Pulmonary artery endothelial cell (primary cell): ENCODE results near the gene RCL1. TPM values are rescaled to one million over a fixed set of nuclear protein-coding genes. Genes with fewer than 3 reads are reported as not detected.
"Not testable (repeated sequence)": the region's sequence is repeated elsewhere in the genome, so short reads cannot be mapped to it uniquely, and the experiment has no call there.

Experiments used
- DNase-seq: peaks from one replicate; pipeline ENCODE4 v3.0.0-alpha.2; 2011; ENCODE audit warnings: low read depth, low spot score
- total RNA-seq: library from RNA; depleted of rRNA; stranded (reverse); fragments of >200 nt; gene quantifications from 2 replicates; pipeline ENCODE4 v1.2.3, GENCODE V29; 2014

The RCL1 gene, protein sequence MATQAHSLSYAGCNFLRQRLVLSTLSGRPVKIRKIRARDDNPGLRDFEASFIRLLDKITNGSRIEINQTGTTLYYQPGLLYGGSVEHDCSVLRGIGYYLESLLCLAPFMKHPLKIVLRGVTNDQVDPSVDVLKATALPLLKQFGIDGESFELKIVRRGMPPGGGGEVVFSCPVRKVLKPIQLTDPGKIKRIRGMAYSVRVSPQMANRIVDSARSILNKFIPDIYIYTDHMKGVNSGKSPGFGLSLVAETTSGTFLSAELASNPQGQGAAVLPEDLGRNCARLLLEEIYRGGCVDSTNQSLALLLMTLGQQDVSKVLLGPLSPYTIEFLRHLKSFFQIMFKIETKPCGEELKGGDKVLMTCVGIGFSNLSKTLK
- 20.8 and 21.5 TPM in 2 replicates for total RNA-seq

DNA sequence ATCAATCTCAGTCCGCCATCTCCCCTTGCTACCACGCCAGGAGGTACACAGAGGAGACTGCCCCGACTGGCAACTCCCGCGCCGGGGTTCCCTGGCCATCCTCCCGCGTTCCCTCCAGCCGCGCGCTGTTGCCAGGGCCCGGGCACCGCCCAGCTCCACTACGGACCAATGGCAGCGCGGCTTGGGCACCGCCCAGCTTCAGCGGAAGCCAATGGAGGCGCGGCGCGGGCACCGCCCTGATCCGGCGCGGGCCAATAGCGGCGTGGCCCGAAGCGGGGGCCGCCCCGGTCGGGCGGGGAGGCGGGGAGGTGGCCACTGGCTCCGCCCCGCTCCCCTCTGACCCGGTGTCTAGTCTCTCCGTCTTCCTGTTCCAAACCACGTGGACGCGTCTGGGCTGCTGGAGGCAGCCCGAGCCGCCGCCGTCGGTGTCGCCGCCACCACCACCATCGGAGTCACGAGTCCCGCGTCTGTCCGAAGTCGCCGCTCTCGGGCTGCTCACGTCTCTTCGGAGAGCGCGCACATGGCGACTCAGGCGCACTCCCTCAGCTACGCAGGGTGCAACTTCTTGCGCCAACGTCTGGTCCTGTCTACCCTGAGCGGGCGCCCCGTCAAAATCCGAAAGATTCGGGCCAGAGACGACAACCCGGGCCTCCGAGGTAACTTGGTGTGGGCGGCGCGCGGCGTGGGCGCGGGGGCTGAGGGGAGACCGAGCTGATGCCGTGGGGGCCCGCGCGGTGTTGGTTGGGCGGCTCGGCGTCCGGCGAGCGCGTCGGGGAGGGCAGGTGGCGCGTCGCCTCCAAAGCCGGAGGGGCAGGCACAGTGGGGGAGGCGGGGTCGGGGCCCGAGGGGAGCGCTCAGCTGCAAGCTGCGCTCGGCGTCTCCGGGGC lies at the start of gene RCL1:
Gene RCL1 (plus strand): TSS at position 373 of the 887 bp plus-strand sequence. CDS start 148 bp downstream, at position 521.
- peak; percentile 78 for DNase-seq

DNA sequence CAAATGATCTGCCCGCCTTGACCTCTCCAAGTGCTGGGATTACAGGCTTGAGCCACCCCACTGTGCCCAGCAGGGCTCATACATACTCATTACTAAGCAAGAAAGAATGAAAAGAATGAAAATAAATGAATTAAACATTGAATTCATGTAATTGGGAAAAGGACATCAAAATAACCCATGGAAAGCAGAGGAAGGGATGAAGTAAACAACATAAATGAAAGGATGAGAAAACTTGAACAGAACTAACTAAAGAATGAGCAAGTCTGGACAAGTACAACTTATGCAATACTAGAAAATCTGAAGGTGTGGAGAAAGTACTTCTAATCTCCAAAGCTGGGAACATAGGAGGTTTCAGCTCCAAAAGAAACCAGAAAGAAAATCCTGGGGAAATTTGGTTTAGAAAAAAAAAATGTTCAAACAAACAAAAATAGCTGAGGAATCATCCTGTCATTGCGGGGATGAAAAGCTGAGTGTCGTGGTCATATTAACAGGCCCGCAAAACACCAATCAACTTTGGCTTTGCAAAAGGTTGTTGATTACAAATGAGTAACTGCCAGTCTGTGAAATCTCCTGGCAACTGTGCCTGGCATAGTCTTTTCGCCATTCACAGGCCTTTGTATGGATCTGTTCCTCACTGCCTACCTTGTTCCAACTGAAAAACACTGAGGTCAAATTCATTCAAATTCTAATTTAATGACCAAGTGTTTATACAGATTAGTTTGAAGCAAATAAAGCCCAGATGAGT lies 49.4 kb upstream of the RCL1 start:
- no peak for DNase-seq

DNA sequence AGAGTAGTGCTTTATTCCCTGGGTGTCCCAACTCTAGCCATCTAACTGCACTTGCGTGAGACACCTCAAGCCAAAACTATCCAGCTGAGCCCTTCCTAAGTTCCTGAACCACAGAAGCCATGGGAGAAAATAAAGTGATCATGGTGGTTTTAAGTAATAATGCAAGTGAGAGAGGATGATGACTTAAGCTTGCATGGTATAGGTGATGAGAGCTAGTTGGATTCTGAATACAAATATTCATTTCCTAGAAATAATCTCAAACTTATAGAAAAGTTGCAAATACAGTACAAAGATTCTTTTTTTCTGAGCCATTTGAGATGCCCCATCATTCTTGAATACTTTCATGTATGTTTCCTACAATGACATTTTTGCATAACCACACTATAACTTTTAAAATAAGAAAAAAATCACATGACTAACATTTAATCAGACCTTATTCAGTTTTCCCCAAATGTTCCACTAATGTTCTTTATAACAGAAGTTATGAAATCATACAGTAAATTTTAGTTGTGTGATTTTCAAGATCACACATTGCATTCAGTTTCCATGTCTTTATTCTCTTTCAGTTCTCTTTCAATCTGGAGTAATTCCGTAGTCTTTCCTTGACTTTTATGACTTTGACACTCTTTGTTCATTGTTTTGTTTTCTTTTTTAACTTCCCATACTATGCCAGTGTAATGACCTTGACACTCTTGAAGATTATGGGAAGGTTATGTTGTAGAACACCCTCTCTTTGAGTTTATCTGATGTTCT lies 46.3 kb upstream of the RCL1 start:
- no peak for DNase-seq

DNA sequence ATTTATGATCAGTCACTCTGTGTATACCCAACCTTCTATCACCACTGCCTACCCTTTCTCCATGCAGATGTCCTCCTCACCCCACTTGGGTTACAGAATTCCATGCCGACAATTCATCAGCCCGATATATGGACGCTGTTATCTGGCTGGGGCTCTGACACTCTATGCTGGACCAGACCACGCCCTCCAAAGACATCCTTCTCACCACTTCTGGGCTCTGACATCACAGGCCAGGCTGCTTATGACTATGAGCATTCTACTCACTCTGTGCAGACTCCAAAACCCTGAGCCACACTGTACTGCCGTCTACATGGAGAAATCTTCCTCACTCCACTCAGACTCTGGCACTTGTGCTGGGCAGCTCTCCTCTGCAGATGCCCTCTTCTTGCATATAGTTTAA lies 44.1 kb upstream of the RCL1 start:
- DNase-seq = no peak

DNA sequence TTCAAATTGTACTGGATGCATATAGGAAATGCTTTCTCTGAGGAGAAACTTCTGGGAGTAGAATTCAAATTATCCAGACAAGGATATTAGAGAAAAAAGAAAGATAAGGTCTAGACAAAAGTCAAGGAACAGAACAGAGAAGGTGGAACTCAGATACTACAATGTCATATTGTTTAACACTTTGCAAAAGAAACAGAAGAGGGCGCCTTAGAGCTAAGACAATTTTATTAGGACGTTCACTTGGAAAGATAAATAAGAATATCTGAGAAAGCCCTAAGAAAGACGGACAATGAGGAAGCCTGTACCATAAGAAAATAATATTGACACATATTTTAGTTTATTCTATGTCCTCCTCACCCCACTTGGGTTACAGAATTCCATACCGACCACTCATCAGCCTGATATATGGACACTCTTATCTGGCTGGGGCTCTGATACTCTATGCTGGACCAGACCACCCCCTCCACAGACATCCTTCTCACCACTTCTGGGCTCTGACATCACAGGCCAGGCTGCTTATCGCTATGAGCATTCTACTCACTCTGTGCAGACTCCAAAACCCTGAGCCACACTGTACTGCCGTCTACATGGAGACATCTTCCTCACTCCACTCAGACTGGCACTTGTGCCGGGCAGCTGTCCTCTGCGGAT lies 42.6 kb upstream of the RCL1 start:
- DNase-seq = no peak

DNA sequence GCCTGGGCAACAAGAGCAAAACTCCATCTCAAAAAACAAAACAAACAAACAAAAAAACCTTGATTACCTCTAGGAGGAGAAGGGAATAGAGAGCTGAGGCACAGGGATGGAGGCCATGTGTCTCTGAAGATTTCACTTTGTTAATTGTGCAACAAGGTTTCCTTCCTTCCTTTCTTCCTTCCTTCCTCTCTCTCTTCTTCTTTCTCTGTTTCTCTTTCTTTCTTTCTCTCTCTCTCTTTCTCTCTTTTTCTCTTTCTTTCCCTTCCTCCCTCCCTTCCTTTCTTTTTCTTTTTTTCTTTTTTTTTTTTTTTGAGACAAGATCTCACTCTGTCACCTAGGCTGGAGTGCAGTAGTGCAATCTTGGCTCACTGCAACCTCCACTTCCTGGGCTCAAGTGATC lies 38.2 kb upstream of the RCL1 start:
- DNase-seq = not testable (repeated sequence)

DNA sequence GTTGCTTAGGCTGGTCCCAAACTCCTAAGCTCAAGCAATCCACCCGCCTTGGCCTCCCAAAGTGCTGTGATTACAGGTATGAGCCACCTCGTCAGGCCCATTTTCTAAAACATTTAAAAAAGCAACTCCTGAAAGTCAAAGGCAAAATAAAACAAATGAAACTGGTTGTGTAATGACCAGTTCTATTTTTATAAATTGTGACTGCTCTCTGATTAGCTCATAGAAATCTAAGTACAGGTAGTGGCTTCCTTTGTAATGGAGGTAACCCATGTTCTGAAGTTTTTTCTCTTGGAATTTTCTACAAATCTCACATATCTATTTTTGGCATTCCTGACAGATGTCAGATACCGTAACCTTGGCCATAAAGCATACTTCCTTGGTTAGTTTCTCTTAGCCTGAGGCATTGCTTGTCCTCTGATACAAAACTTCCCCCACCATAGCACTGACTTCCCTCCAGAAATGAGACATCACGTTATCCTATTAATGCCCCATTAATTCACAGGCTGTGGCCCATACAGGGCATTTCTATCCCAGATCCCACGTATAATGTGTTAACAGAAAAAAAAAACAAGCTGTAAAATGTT lies 37.6 kb upstream of the RCL1 start:
- no peak for DNase-seq

DNA sequence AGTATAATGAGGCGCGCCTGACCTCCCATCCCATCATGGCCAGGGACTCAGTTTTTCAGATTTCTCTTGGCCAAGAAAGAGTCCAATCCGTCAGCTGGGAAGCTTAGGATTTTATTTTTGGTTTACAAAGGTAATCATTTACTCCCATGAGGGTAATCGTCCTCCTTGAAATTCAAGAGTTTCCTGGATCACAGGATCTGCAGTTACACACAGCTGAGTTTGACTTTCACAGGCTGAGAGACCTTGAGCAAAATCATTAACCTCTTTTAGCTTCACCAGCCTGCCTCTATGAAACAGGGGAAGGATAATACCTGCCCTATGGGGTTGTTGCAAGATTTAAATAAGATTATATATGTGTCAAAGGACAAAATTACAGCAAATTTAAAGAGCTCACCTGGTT lies 36.3 kb upstream of the RCL1 start:
- no peak for DNase-seq

DNA sequence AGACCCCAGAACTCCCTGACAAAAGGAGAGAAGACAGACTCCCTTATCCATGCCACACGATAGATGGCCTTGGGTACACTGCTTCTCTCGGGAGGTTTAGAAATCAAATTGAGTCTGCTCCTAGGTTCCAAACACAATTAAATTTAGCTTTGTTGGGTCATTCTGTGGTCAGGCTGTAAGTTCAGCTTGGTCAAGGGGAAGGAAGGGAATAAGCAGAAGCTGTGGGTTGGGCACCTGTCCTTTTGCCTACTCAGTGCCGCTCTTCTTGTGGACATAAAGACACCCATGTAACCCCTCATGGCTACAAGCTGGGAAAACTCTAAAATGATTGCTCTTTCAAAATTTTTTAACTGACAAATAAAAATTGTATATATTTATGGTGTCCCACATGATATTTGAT lies 32.6 kb upstream of the RCL1 start:
- DNase-seq = no peak

DNA sequence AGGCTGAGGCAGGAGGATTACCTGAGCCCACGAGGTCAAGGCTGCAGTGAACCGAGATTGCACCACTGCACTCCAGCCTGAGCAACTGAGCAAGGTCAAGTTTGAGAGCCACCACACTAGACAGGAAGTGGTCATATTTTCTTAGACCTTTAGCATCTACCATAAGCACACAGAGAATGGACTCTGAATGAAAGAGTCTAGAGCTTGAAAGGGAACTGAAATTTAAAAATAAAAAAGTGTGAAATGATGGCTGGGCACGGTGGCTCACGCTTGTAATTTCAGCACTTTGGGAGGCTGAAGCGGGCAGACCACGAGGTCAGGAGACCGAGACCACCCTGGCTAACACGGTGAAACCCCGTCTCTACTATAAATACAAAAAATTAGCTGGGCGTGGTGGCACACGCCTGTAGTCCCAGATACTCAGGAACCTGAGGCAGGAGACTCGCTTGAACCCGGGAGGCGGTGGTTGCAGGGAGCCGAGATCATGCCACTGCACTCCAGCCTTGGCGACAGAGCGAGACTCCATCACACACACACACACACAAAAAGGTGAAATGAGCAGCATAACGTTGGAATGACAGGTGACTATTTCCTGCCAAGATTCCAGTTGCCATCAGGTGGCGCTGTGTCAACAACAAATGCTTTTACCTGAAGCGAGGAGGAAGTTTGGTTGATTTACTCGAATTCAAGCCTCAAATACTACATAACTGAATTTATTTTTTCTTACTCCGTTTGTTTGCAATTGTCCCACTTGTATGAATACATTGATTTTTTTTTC lies 30.4 kb upstream of the RCL1 start:
- peak; percentile 56 for DNase-seq

DNA sequence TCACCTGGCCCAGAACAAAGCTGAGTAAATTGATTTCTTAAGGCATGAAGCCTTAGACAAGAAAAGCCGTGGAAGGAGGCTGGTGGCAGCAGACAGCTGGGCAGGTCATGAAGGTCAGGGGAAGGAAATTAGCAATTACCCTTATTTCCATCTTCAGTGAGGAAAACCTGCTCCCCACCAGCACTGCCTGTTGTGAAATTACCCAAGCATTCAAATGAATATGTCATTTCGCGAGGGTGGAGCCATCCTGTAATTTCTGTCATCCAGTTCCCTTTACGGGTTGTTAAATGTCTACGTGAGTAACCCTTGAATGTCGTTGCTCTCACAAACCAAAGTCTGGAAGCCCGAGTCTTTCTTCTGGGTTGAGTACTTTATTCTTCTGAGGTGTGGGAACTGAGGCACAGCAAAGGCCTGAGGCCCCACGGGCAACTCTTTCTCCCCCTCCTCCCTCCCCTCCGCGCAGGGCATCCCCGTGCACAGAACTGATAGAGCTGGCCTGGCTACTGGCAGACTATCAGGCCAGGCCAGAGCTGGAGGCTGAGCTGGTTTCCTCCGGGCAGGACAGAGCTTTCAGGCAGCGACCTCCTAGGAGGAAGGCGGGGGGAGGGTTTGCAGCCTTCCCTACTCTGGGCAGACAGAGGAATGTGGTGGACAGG lies 29.7 kb upstream of the RCL1 start:
- peak; percentile 39 for DNase-seq

DNA sequence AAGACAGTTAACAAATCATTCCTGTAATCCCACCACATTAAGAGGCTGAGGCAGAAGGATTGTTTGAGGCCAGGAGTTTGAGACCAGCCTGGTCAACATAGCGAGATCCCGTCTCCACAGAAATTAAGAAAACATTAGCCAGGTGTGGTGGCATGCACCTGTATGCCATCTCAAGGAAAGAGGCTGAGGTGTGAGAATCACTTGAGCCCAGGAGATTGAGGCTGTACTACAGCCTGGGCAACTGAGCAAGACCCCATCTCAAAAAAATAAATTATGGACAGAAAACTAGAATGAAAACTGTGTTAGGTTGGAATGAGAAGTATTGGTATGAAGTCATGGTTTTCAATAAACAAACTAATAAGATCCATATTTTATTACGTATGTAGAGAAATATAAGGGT lies 28.7 kb upstream of the RCL1 start:
- DNase-seq = no peak

DNA sequence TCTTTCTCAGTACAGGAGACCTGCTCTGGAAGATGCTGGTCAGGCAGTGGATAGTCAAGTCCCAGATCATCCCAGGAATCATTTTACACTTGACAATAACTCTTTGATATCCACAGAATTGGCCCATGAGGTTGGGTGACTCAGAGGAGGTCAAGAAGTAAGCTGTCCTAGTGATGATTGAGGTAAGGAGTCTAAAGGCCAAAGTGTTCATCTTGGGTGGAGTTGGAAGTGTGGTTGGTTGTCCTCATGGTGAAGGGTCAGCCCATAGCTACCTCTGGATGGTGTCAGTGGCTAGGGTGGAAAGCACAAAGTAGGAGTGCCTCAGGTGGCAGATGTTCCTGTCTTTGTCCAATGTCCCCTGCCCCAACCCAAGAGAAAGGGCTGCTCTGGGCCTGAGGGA lies 24.1 kb upstream of the RCL1 start:
- no peak for DNase-seq

DNA sequence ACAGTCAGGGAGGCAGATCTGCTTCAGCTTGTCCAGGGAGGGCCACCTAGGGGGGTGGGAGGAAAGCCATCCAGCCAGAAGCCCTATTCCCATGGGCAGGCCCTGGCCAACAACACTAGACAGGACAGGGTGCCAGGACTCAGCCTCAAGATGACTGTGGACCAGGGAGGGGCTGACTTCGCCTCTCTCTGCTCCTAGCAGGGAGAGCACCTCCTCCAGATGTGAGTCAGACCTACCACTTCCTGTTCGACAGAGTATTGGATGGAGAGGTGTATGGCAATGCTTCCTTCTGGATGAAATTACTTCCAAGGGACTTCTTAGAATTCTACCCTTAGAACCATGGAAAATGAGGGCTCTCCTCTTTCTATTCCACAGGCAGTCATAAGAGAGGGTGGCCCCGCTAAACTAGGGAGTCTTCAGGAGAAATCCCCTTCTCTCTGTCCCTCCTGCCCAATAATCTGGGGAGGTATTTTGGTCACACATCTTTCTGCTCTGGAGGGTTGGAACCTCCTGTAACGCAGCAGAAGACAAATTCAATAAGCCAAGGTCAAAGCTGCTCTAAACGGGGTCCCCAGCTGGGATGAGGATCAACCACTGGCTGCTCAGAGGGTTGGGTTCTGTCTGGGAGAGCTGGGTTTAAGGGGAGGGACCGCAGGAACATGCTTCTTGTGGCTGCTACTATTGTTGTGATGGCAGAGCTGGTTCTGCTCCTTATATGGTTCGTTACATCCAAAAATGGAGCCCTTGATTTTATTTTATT lies 23.2 kb upstream of the RCL1 start:
- no peak for DNase-seq

DNA sequence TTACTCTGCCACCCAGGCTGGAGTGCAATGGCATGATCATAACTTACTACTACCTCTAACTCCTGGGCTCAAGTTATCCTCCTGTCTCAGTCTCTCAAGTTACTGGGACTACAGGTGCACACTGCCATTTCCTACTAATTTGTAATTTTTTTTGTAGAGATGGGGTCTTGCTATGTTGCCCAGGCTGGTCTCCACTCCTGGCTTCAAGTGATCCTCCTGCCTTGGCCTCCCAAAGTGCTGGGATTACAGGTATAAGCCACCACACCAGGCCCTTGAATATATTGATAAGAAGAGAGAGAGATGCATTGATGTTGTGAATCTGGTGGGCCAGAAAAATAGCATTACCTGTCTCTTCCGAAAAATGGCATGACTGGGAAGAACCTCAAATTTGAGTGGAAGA lies 21.0 kb upstream of the RCL1 start:
- no peak for DNase-seq

DNA sequence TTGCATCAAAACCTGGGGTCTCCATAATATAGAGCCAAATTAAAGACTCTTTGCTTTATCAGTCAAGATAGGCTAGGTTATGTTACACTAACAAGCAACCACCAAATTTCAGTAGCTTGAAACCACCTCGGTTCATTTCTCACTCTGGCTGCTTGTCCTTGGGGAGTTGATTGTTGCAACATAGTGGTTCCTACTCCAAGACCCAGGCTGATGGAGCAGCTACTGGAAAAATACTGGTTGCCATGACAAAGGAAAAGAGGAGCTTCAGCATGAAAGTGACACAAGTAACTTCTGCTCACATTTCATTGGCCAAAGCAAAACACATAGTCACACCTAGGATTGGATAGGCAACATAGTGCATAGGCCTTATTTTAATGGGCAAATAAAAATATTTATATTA lies 18.5 kb upstream of the RCL1 start:
- no peak for DNase-seq

DNA sequence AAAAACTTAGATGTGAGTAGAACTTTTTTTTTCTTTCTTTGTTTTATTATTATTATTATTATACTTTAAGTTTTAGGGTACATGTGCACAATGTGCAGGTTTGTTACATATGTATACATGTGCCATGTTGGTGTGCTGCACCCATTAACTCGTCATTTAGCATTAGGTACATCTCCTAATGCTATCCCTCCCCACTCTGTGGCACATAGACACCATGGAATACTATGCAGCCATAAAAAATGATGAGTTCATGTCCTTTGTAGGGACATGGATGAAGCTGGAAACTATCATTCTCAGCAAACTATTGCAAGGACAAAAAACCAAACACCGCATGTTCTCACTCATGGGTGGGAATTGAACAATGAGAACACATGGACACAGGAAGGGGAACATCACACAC lies 17.8 kb upstream of the RCL1 start:
- DNase-seq = not testable (repeated sequence)

DNA sequence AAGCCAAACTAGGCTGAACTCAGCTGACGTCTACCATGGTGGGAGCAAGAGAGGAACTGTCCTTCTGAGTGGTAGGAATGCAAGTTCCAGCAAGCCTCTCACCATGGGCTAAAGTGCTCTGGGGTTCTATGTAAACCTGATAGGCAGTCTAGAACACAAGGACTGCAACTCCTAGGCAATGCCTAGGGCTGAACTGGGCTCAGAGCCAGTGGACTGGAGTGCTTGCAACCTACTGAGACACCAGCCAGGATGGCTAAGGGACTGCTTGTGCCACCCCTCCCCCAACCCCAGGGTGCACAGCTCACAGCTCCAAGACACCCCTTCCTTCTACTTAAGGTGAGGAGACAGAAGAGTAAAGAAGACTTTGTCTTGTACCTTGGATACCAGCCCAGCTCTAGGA lies 12.1 kb upstream of the RCL1 start:
- no peak for DNase-seq
